OCI-LY1 (cell line): ENCODE results near the gene OTOG.

ENCODE experiments used
- H2AFZ ChIP-seq: fragments of 200-600 bp; sonication (generic), shearing (Covaris generic); 2 replicates; pipeline ENCODE4 v1.6.0; 2014; ENCODE audit warnings: antibody characterized with exemption, mild to moderate bottlenecking, low read length
- H3F3A ChIP-seq: fragments of 200-600 bp; sonication (generic), shearing (Covaris generic); 2 replicates; pipeline ENCODE4 v1.6.0; 2014; ENCODE audit warnings: mild to moderate bottlenecking, antibody characterized with exemption, low read length, moderate library complexity; ENCODE audit not compliant: insufficient read depth
- H3K27ac ChIP-seq: fragments of 200-600 bp; sonication (generic); 2 replicates; pipeline ENCODE4 v1.5.1; 2014; ENCODE audit warnings: low read length, mixed run types, mild to moderate bottlenecking, low read depth; ENCODE audit not compliant: poor library complexity, severe bottlenecking
- H3K27me3 ChIP-seq: fragments of 200-600 bp; sonication (generic); 2 replicates; pipeline ENCODE4 v1.6.0; 2014; ENCODE audit warnings: antibody characterized with exemption, mild to moderate bottlenecking, low read length, moderate library complexity; ENCODE audit not compliant: insufficient read depth
- H3K36me3 ChIP-seq: fragments of 200-600 bp; sonication (generic); 2 replicates; pipeline ENCODE4 v1.6.1; 2014; ENCODE audit warnings: mild to moderate bottlenecking, antibody characterized with exemption, low read length, moderate library complexity, mixed read lengths; ENCODE audit not compliant: insufficient read depth
- H3K4me1 ChIP-seq: fragments of 200-600 bp; sonication (generic); 2 replicates; pipeline ENCODE4 v1.5.1; 2014; ENCODE audit warnings: mild to moderate bottlenecking, low read length, moderate library complexity; ENCODE audit not compliant: insufficient read depth, severe bottlenecking
- H3K4me2 ChIP-seq: fragments of 200-600 bp; sonication (generic), shearing (Covaris generic); 2 replicates; pipeline ENCODE4 v1.6.1; 2014; ENCODE audit warnings: low read length
- H3K4me3 ChIP-seq: fragments of 200-600 bp; sonication (generic); 2 replicates; pipeline ENCODE4 v1.5.1; 2014; ENCODE audit warnings: low read length, low read depth, mild to moderate bottlenecking, mixed read lengths; ENCODE audit not compliant: poor library complexity, severe bottlenecking
- H3K79me2 ChIP-seq: fragments of 200-600 bp; shearing (Covaris generic); 2 replicates; pipeline ENCODE4 v1.6.1; 2016; ENCODE audit warnings: mixed run types, low read length, mixed read lengths; ENCODE audit not compliant: insufficient read depth
- H3K9ac ChIP-seq: fragments of 200-600 bp; sonication (generic), shearing (Covaris generic); 2 replicates; pipeline ENCODE4 v1.6.1; 2014; ENCODE audit warnings: mild to moderate bottlenecking, low read length, mixed read lengths
- H3K9me2 ChIP-seq: fragments of 200-600 bp; sonication (generic), shearing (Covaris generic); 2 replicates; pipeline ENCODE4 v1.6.1; 2014; ENCODE audit warnings: low read depth, mild to moderate bottlenecking, low read length, mixed read lengths
- H3K9me3 ChIP-seq: fragments of 200-600 bp; shearing (Covaris generic); 2 replicates; pipeline ENCODE4 v1.6.1; 2014; ENCODE audit warnings: low read length, mixed read lengths
- H4K20me1 ChIP-seq: fragments of 200-600 bp; sonication (generic), shearing (Covaris generic); 2 replicates; pipeline ENCODE4 v1.6.0; 2016; ENCODE audit warnings: mild to moderate bottlenecking, low read length; ENCODE audit not compliant: insufficient read depth
- EZH2 ChIP-seq: fragments of 200-600 bp; sonication (generic), shearing (Covaris generic); IDR thresholded peaks from 2 replicates; pipeline ENCODE4 v1.8.0; 2017; ENCODE audit warnings: borderline replicate concordance, mixed run types, mild to moderate bottlenecking, antibody characterized with exemption, low read length, moderate library complexity, mixed read lengths
- TF ChIP-seq, protein P1 (sequence below): fragments of 200-600 bp; sonication (generic), shearing (Covaris generic); IDR thresholded peaks from 2 replicates; pipeline ENCODE4 v1.5.1; 2017; ENCODE audit warnings: mild to moderate bottlenecking, antibody characterized with exemption, low read length, moderate library complexity, mixed read lengths

Gene OTOG

DNA sequence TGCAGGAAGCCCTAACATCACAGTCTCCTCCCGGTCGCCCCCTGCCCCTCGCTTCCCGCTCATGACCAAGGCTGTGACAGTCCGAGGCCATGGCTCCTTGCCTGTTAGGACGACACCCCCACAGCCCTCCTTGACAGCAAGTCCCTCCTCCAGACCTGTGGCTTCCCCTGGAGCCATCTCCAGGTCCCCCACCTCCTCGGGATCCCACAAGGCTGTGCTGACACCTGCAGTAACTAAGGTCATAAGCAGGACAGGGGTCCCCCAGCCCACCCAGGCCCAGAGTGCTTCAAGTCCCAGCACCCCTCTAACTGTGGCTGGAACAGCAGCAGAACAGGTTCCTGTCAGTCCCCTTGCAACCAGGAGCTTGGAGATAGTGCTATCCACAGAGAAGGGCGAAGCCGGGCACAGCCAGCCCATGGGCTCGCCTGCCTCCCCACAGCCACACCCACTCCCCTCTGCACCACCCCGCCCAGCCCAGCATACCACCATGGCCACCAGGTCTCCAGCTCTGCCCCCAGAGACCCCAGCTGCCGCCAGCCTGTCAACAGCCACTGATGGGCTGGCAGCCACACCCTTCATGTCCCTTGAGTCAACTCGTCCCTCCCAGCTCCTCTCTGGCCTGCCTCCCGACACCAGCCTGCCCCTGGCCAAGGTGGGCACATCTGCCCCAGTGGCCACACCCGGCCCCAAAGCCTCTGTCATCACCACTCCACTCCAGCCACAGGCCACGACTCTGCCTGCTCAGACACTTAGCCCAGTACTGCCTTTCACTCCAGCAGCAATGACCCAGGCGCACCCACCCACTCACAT is 63.2 kb downstream of the OTOG start:
- no peak for TF ChIP-seq EZH2
- TF ChIP-seq, protein P1, sequence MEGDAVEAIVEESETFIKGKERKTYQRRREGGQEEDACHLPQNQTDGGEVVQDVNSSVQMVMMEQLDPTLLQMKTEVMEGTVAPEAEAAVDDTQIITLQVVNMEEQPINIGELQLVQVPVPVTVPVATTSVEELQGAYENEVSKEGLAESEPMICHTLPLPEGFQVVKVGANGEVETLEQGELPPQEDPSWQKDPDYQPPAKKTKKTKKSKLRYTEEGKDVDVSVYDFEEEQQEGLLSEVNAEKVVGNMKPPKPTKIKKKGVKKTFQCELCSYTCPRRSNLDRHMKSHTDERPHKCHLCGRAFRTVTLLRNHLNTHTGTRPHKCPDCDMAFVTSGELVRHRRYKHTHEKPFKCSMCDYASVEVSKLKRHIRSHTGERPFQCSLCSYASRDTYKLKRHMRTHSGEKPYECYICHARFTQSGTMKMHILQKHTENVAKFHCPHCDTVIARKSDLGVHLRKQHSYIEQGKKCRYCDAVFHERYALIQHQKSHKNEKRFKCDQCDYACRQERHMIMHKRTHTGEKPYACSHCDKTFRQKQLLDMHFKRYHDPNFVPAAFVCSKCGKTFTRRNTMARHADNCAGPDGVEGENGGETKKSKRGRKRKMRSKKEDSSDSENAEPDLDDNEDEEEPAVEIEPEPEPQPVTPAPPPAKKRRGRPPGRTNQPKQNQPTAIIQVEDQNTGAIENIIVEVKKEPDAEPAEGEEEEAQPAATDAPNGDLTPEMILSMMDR, result no peak
- Histone ChIP-seq H3K9me3 (no peaks in the 10 kb centered on the region), H3K4me1 (no peaks in the 10 kb centered on the region), H4K20me1 (no peaks in the 10 kb centered on the region), H2AFZ (no peak overlapping the region), H3K79me2 (no peaks in the 10 kb centered on the region), H3K27me3 (no peaks in the 10 kb centered on the region), H3K4me3 (no peak overlapping the region), H3K36me3 (no peaks in the 10 kb centered on the region), H3K9me2 (no peaks in the 10 kb centered on the region), H3K4me2 (no peak overlapping the region), H3F3A (no peaks in the 10 kb centered on the region), H3K9ac (no peak overlapping the region), H3K27ac (no peak overlapping the region)

DNA sequence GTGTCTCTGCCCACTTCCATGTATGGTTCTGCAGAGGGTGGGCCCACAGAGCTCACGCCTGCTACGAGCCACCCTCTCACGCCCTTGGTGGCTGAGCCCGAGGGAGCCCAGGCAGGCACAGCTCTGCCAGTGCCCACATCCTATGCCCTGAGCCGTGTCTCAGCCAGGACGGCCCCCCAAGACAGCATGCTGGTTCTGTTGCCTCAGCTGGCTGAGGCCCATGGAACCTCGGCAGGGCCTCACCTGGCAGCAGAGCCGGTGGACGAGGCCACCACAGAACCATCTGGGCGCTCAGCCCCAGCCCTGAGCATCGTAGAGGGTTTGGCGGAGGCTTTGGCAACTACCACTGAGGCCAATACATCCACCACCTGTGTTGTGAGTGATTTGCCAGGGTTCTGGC is 64.0 kb downstream of the OTOG start:
- Histone ChIP-seq H4K20me1 (no peaks in the 10 kb centered on the region), H3K36me3 (no peaks in the 10 kb centered on the region), H3K27me3 (no peaks in the 10 kb centered on the region), H3K79me2 (no peaks in the 10 kb centered on the region), H3K4me3 (no peak overlapping the region), H3K4me1 (no peaks in the 10 kb centered on the region), H2AFZ (no peak overlapping the region), H3F3A (no peaks in the 10 kb centered on the region), H3K27ac (no peak overlapping the region), H3K4me2 (no peak overlapping the region), H3K9me3 (no peaks in the 10 kb centered on the region), H3K9me2 (no peaks in the 10 kb centered on the region), H3K9ac (no peak overlapping the region)
- TF ChIP-seq, protein P1, result no peak
- TF ChIP-seq EZH2, result no peak

DNA sequence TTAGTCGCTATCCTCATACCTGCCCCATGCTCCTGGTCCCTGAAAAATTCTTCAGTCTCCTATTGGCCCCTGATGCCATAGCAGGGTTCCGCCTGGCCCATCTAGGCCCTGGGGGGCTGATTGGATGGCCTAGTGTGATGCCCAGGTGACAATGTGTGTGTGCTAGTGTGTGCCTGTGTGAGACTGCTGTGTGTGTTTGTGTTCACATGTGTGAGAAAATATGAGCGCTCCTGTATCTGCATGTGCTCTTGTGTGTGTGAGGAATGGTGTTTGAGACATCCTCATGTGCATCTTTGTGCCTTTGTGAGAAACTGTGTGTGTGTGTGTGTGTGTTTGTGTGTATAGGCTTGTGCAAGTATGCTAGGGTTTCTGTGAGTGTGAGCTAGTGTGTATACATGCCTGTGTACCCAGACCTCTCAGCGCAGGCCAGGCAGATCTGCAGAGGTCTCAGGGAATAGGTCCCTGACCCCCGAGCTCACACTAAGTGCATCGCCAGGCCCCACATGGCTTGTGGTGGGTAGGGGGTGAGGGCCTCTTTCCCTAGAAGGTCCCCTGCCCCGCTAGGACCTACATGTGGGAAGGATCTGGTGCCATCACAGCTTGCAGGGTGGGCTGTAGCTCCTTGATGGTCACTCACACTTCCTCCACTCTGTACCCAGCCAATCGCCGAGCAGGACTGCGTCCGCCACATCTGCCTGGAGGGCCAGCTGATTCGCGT is 64.6 kb downstream of the OTOG start:
- Histone ChIP-seq H3K4me3 (no peak overlapping the region), H3K27me3 (no peaks in the 10 kb centered on the region), H3K27ac (no peak overlapping the region), H4K20me1 (no peaks in the 10 kb centered on the region), H3K4me1 (no peaks in the 10 kb centered on the region), H3K9me3 (no peaks in the 10 kb centered on the region), H2AFZ (no peak overlapping the region), H3K9ac (no peak overlapping the region), H3K9me2 (no peaks in the 10 kb centered on the region), H3K36me3 (no peaks in the 10 kb centered on the region), H3F3A (no peaks in the 10 kb centered on the region), H3K4me2 (no peak overlapping the region), H3K79me2 (no peaks in the 10 kb centered on the region)
- TF ChIP-seq, protein P1, result no peak
- TF ChIP-seq EZH2, result no peak
